ENCODE data around the gene DSP. TPM values are rescaled to one million over a fixed set of nuclear protein-coding genes. Genes with fewer than 3 reads are reported as not detected.

DSP gene
- total RNA-seq, 1 experiment from 2014 or later, result 104 TPM

DNA sequence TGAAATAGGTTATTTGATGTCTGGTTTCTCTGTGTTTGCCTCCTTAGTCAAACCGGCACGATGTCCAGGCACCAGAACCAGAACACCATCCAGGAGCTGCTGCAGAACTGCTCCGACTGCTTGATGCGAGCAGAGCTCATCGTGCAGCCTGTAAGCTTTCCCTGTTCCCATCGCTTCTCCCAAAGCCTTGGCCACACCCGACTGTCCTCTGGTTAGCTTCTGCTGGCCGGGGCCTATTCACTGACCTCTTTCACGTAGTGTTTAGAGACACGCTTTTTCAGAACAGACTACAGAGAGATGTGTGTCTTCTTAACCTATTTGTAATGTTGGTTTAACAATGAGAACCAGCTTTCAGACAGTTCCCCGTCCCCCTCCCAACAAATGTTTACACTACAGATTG is 14.2 kb downstream of the DSP start:
- Histone ChIP-seq H3K27me3 (ENCODE audit: insufficient read depth, low read length) (no peaks in the 10 kb centered on the region), H3K4me2 (ENCODE audit: low read length) (no peak overlapping the region), H3K27ac (ENCODE audit: low read depth, low read length) (no peak overlapping the region), H3K4me3 (replicated peaks in 1 of 2; ENCODE audit: low read depth in 1 of 2, low read length in 2 of 2) (no peak overlapping the region), H2AFZ (ENCODE audit: low read depth, low read length, poor library complexity, severe bottlenecking) (no peak overlapping the region), H3K9me2 (ENCODE audit: insufficient read depth) (no peaks in the 10 kb centered on the region), H3K79me2 (ENCODE audit: insufficient read depth, low read length) (peaks cover 42% of the 10 kb centered on the region), H3K9me3 (ENCODE audit: control insufficient read depth in 1 of 2, insufficient read depth in 1 of 2, low read depth in 1 of 2, low read length in 2 of 2) (no peaks in the 10 kb centered on the region), H3K36me3 (ENCODE audit: control insufficient read depth in 1 of 2, insufficient read depth in 2 of 2, low read length in 2 of 2) (peaks cover 30 to 37% of the 10 kb centered on the region in 2 experiments; a peak in 3 of 4 replicates), H3K4me1 (ENCODE audit: control insufficient read depth in 1 of 2, insufficient read depth in 2 of 2, low read length in 2 of 2) (no peaks in the 10 kb centered on the region), H3K9ac (ENCODE audit: low read length) (no peak overlapping the region), H4K20me1 (ENCODE audit: insufficient read depth) (no peaks in the 10 kb centered on the region)
- TF ChIP-seq EGR1 (IDR thresholded peaks at IDR 0.05; ENCODE audit: low read depth), result no peak
- DNase-seq (ENCODE audit: low read depth, low spot score), result no peak
- intact Hi-C loops (cut with micrococcal nuclease), result no loop called here
- no TSS peak for BruUV-seq (replicated peaks)
- RAD21 ChIA-PET (ENCODE audit: low non-redundant PET in 1 of 2, low total read pairs in 2 of 2, uncharacterized antibody in 2 of 2, unreplicated experiment in 2 of 2), result no interaction called here
- CTCF ChIA-PET, result no interaction called here
- no peak for ATAC-seq
- POLR2A ChIA-PET, result no interaction called here

DNA sequence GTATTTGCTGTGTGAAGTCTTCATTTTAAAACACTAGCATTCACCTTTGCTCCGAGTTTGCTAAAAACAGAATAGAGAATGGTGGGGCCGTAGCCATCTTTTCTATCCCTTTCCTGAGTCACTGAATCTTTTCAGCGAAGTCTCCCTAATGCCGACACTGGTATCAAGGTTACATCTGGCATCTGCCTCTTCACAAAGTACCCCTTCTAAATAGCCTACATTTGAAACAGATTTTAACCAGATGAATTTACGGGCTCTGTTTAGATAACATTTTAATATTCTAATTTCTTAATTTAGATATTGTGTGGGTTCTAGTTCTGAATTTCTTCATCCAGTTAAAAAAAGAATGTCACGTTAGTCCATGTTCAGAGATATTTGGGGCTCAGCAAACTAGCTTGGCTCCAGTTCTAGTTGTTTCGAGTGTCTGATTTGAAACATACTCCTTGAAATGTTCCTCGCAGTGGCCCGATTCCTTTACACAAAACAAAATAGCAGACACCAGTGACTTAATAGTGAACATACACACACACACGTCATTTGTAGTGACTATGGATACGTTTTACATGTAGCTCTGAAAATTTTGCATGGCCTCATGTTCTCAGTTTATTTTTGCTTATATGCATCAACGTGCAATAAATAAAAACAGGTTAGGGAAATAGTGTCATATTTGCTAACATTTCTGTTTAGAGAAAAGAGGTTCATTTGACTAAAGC is 15.1 kb downstream of the DSP start:
- no peak for TF ChIP-seq ELF1 (IDR thresholded peaks at IDR 0.05; ENCODE audit: borderline replicate concordance, low read depth)
- H3K27me3 ChIP-seq (ENCODE audit: insufficient read depth, low read length), result no peaks in the 10 kb centered on the region
- ChIA-PET CTCF (no interaction called here), RAD21 (ENCODE audit: low non-redundant PET in 1 of 2, low total read pairs in 2 of 2, uncharacterized antibody in 2 of 2, unreplicated experiment in 2 of 2) (no interaction called here), POLR2A (no interaction called here)
- H3K4me2 ChIP-seq (ENCODE audit: low read length), result no peak overlapping the region
- no peaks in the 10 kb centered on the region for H3K9me3 ChIP-seq (ENCODE audit: control insufficient read depth in 1 of 2, insufficient read depth in 1 of 2, low read depth in 1 of 2, low read length in 2 of 2)
- BruUV-seq (replicated peaks), result no TSS peak
- no peak overlapping the region for H3K9ac ChIP-seq (ENCODE audit: low read length)
- H3K4me3 ChIP-seq (replicated peaks in 1 of 2; ENCODE audit: low read depth in 1 of 2, low read length in 2 of 2), result no peak overlapping the region
- no peak overlapping the region for H2AFZ ChIP-seq (ENCODE audit: low read depth, low read length, poor library complexity, severe bottlenecking)
- H3K79me2 ChIP-seq (ENCODE audit: insufficient read depth, low read length), result peaks cover 34% of the 10 kb centered on the region
- no peaks in the 10 kb centered on the region for H4K20me1 ChIP-seq (ENCODE audit: insufficient read depth)
- H3K27ac ChIP-seq (ENCODE audit: low read depth, low read length), result no peak overlapping the region
- H3K4me1 ChIP-seq (ENCODE audit: control insufficient read depth in 1 of 2, insufficient read depth in 2 of 2, low read length in 2 of 2), result no peaks in the 10 kb centered on the region
- DNase-seq (ENCODE audit: low read depth, low spot score) (no peak), ATAC-seq (no peak)
- no peaks in the 10 kb centered on the region for H3K9me2 ChIP-seq (ENCODE audit: insufficient read depth)
- intact Hi-C loops (cut with micrococcal nuclease), result no loop called here
- H3K36me3 ChIP-seq (ENCODE audit: control insufficient read depth in 1 of 2, insufficient read depth in 2 of 2, low read length in 2 of 2), result peaks cover 34 to 41% of the 10 kb centered on the region in 2 experiments; a peak in 3 of 4 replicates

DNA sequence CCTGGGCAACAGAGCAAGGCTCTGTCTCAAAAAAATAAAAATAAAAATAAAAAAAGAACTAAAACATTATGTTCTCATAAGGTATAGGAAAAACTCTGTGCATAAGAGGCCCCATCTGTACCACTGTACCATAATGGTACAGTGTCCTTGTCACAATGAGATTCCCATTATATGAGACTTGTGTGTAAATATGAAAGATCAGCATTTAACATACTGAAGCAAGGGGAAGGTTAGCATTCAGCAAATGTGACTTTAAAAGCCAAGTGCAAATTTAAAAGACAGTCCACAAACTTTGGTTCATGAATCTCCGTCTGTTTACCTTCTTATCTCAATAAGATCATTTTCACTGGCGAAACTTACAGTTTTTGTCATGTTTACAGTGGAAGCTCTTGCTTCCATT is 16.2 kb downstream of the DSP start:
- no peak overlapping the region for H3K4me2 ChIP-seq (ENCODE audit: low read length)
- ATAC-seq (no peak), DNase-seq (ENCODE audit: low read depth, low spot score) (no peak)
- intact Hi-C loops (cut with micrococcal nuclease), result no loop called here
- H3K4me1 ChIP-seq (ENCODE audit: control insufficient read depth in 1 of 2, insufficient read depth in 2 of 2, low read length in 2 of 2), result no peaks in the 10 kb centered on the region
- no TSS peak for BruUV-seq (replicated peaks)
- no peak overlapping the region for H3K9ac ChIP-seq (ENCODE audit: low read length)
- peaks cover 43% of the 10 kb centered on the region in 2 experiments; a peak in 3 of 4 replicates for H3K36me3 ChIP-seq (ENCODE audit: control insufficient read depth in 1 of 2, insufficient read depth in 2 of 2, low read length in 2 of 2)
- POLR2A ChIA-PET, result no interaction called here
- H3K27me3 ChIP-seq (ENCODE audit: insufficient read depth, low read length), result no peaks in the 10 kb centered on the region
- H2AFZ ChIP-seq (ENCODE audit: low read depth, low read length, poor library complexity, severe bottlenecking), result no peak overlapping the region
- no peak overlapping the region for H3K4me3 ChIP-seq (replicated peaks in 1 of 2; ENCODE audit: low read depth in 1 of 2, low read length in 2 of 2)
- H3K9me2 ChIP-seq (ENCODE audit: insufficient read depth), result no peaks in the 10 kb centered on the region
- H3K9me3 ChIP-seq (ENCODE audit: control insufficient read depth in 1 of 2, insufficient read depth in 1 of 2, low read depth in 1 of 2, low read length in 2 of 2), result no peaks in the 10 kb centered on the region
- RAD21 ChIA-PET (ENCODE audit: low non-redundant PET in 1 of 2, low total read pairs in 2 of 2, uncharacterized antibody in 2 of 2, unreplicated experiment in 2 of 2), result no interaction called here
- CTCF ChIA-PET, result no interaction called here
- H3K79me2 ChIP-seq (ENCODE audit: insufficient read depth, low read length), result peaks cover 25% of the 10 kb centered on the region
- H4K20me1 ChIP-seq (ENCODE audit: insufficient read depth), result no peaks in the 10 kb centered on the region
- no peak overlapping the region for H3K27ac ChIP-seq (ENCODE audit: low read depth, low read length)
- TF ChIP-seq, protein P1, sequence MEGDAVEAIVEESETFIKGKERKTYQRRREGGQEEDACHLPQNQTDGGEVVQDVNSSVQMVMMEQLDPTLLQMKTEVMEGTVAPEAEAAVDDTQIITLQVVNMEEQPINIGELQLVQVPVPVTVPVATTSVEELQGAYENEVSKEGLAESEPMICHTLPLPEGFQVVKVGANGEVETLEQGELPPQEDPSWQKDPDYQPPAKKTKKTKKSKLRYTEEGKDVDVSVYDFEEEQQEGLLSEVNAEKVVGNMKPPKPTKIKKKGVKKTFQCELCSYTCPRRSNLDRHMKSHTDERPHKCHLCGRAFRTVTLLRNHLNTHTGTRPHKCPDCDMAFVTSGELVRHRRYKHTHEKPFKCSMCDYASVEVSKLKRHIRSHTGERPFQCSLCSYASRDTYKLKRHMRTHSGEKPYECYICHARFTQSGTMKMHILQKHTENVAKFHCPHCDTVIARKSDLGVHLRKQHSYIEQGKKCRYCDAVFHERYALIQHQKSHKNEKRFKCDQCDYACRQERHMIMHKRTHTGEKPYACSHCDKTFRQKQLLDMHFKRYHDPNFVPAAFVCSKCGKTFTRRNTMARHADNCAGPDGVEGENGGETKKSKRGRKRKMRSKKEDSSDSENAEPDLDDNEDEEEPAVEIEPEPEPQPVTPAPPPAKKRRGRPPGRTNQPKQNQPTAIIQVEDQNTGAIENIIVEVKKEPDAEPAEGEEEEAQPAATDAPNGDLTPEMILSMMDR (IDR thresholded peaks at IDR 0.05 in 2 of 3, conservative IDR thresholded peaks at IDR 0.05 in 1 of 3; ENCODE audit: borderline replicate concordance in 1 of 3, insufficient read depth in 1 of 3, low read depth in 2 of 3, low read length in 2 of 3), result no peak
- no peak for TF ChIP-seq TCF7L2 (IDR thresholded peaks at IDR 0.05; ENCODE audit: borderline replicate concordance, extremely low read depth, insufficient read depth, insufficient read length)
- TF ChIP-seq SRF (IDR thresholded peaks at IDR 0.05; ENCODE audit: low read depth), result no peak
- TF ChIP-seq POLR2A (IDR thresholded peaks at IDR 0.05; ENCODE audit: borderline replicate concordance, extremely low read depth, insufficient read depth, insufficient read length), result no peak
- no peak for TF ChIP-seq YY1 (IDR thresholded peaks at IDR 0.05; ENCODE audit: extremely low read depth, insufficient replicate concordance, low read depth, low read length)
- no peak for TF ChIP-seq CEBPB (IDR thresholded peaks at IDR 0.05; ENCODE audit: low read depth)
- TF ChIP-seq, protein P2, sequence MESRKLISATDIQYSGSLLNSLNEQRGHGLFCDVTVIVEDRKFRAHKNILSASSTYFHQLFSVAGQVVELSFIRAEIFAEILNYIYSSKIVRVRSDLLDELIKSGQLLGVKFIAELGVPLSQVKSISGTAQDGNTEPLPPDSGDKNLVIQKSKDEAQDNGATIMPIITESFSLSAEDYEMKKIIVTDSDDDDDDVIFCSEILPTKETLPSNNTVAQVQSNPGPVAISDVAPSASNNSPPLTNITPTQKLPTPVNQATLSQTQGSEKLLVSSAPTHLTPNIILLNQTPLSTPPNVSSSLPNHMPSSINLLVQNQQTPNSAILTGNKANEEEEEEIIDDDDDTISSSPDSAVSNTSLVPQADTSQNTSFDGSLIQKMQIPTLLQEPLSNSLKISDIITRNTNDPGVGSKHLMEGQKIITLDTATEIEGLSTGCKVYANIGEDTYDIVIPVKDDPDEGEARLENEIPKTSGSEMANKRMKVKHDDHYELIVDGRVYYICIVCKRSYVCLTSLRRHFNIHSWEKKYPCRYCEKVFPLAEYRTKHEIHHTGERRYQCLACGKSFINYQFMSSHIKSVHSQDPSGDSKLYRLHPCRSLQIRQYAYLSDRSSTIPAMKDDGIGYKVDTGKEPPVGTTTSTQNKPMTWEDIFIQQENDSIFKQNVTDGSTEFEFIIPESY (IDR thresholded peaks at IDR 0.05; ENCODE audit: extremely low read depth, insufficient replicate concordance, low read length), result no peak

Measured in HCT116 (cell line).